ENCODE measurements around the gene MAML2.

Gene MAML2

DNA sequence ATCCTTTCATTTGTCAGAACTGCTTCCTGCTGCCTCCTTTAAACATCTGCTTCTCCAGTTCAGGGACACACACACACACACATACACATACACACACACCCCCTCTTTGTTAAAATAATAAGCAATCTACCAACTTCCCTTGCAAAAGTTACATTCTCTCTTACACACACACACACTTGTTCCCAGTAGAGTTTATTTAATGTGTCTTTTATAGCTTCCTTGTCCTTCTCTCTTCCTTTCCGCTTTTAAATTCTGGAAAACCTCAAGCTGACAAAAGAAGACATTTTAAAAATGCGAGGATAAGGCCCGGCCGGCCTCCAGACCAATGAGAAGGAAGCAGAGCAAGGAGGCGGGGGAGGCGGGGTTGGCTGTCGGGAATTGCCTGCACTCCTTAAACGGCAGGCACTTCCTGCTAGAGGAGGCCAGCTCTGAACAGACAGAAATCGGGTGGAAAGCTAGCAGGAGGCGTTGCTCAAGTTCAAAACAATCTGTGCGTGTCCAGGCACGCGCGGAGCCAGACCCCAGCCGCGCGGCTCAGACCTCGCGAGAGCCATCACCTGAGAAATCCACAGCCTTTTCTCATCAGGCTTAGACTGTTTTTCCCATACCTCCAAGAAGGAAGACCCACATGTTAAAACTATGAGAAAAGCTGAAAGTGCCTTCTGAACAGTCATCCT is 99.9 kb downstream of the MAML2 start:
- in situ Hi-C loops (cut with MboI; ENCODE audit: low sequenced_read_pairs): no loop called here

- in situ Hi-C loops (cut with MboI; ENCODE audit: low sequenced_read_pairs): no loop called here
Measured at GRCh38 chr11:96242191-96242847, 100.7 kb downstream of the MAML2 start.

DNA sequence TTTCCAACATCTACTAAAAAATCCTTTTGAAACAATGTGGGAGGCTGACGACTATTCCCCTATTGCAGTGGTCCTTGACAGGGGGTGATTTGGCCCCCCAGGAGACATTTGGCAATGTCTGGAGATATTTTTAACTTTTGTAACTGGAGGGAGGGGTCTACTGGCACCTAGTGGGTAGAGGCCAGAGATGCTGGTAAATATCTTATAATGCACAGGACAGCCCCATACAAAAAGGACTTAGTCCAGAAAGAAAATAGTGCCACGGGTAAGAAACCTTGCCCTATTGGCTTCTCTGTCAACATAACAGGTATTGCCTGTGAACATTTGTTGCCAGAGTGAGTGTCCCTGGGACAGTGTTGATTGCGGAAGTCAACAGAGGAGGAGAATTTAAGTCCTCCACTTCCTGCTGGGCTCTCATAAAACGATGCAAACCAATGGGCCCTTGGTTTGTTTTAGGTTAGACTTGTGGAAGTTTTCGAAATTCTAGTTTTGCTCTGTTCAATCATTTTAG is 101.6 kb downstream of the MAML2 start:
- in situ Hi-C loops (cut with MboI; ENCODE audit: low sequenced_read_pairs): no loop called here

DNA sequence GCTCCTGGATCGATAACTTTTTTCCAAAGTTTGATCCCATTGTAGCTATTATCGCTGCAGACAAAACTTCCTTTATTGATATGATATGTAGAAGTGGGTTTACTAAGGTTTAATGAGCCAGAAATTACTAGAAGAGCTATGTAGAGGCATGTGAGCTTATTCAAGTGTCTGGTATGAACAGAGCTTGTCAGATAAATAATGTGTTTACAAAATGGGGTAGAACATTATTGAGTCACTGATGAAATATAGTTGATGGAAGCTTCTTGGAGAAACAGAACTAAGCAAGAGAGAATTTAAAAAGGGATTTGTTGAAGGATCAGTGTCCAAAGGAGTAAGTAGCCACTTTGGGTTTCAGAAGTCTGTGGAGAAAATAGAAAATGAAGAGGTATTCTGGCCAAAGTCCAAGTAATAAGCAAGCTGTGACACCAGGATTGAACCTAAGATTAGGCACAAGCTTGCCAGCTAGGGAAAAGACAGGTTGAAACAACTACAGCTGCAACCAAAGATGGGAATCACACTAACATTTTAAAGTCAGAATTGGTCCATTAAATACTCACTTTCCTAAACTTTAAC is 104.3 kb downstream of the MAML2 start:
- in situ Hi-C loops (cut with MboI; ENCODE audit: low sequenced_read_pairs): no loop called here

- in situ Hi-C loops (cut with MboI; ENCODE audit: low sequenced_read_pairs): no loop called here
Measured at GRCh38 chr11:96237766-96238266, 105.2 kb downstream of the MAML2 start.

GRCh38 chr11:96235751-96236150 is 107.2 kb downstream of the MAML2 start:
- in situ Hi-C loops (cut with MboI; ENCODE audit: low sequenced_read_pairs): no loop called here

GRCh38 chr11:96234866-96235441 is 108.0 kb downstream of the MAML2 start:
- in situ Hi-C loops (cut with MboI; ENCODE audit: low sequenced_read_pairs): no loop called here

- in situ Hi-C loops (cut with MboI; ENCODE audit: low sequenced_read_pairs): no loop called here
Measured at GRCh38 chr11:96232132-96232531, 110.9 kb downstream of the MAML2 start.

- in situ Hi-C loops (cut with MboI; ENCODE audit: low sequenced_read_pairs): no loop called here
Measured at GRCh38 chr11:96230686-96231085, 112.3 kb downstream of the MAML2 start.

DNA sequence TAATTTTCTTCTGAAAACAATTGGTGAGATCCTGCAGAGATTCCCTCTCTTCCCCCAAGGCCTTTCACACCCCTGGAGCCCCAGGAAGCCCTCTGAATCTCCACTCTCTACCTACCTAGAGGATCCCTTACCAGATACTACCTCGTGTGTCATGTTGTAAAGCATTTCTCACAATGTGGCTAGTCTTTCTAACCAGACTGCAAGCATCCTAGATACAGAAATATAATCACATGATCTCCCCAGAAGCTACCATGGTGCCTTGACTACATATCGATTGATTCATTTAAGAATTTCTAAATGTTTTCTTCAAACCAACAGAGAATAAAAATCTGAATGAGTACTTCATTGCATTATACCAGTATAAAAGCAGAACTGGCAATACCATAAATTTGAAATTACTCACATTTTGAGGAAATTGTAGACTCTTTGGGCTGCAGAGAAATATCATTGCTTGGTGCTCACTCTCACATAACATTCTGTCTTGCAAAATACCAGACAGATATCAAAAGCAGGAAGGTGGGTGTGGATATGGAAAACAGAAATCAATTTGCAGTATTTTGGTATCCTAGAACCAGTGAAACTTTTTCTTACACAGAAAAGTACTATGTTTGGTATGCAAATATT is 113.5 kb downstream of the MAML2 start:
- in situ Hi-C loops (cut with MboI; ENCODE audit: low sequenced_read_pairs): no loop called here

GRCh38 chr11:96228910-96229309 is 114.1 kb downstream of the MAML2 start:
- in situ Hi-C loops (cut with MboI; ENCODE audit: low sequenced_read_pairs): no loop called here

DNA sequence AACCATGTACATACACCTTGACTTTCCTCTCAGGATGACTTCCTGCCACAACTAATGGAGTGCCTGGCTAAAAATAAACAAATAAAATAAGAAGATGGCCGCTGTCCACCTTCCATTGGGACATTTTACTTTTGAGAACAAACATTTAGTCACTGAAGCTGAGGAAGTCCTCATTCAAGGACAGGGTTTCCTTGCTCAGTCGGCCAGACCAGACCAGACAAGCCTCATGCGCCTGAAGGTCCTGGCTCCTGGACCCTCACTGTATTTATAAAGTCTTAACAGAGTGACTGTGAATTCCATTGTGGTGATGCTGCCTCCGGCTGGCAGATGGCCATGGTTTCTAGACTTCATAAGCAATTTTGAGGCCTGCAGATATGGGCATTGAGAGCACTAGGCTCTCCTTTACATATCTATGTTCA is 114.5 kb downstream of the MAML2 start:
- in situ Hi-C loops (cut with MboI; ENCODE audit: low sequenced_read_pairs): no loop called here

DNA sequence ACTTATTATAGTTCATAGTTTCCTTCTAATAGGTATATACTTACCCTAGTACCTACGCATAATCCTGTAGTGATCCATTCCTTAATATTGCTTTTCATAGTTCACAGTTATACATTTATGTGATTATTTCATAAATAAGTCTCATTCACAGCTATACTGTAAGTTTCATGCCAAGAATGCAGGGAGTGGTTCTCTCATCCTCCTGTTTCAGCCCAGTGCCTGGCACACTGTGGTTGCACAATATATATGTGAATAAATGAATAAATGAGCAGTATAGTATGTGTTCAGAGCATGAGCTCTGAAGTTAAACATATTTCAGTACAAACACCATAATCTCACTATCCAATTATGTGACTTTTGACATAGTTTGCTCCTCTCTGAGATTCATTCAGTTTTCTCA is 115.8 kb downstream of the MAML2 start:
- in situ Hi-C loops (cut with MboI; ENCODE audit: low sequenced_read_pairs): no loop called here

DNA sequence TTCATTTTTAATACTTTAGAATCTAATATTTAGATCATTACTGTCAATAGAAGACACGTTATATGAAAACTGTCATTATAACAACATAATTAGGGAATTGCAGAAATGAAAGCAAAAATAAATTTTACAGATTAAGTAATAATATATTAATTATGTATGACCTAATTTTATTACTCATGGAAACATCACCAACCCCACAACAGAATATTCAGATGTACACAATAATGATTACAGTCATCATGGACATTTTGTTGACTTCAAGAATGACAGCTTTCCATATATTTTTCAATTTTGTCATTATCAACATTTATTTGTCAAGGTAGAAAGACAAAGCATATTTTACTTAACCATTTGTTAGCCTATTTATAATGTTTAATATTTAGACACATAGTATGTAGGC is 119.9 kb downstream of the MAML2 start:
- in situ Hi-C loops (cut with MboI; ENCODE audit: low sequenced_read_pairs): no loop called here

DNA sequence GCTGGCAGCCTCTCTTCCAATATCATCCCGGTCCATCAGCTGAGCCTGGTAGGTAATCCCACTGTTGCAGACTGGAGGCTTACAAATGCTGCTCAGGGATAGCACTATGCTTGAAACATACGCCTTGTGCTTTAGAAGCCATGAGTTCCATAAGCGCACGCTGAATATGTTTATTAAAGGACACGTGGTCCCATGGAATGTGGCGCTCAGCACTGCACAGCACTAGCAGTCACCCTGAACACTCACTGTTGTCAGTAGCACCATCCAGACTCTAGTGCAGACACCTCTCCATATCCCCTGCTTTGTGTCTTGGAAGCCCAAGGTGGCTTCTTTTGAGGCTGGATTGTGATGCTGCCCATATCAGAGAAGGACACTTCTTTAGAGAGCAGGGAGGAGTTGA is 120.9 kb downstream of the MAML2 start:
- in situ Hi-C loops (cut with MboI; ENCODE audit: low sequenced_read_pairs): no loop called here

DNA sequence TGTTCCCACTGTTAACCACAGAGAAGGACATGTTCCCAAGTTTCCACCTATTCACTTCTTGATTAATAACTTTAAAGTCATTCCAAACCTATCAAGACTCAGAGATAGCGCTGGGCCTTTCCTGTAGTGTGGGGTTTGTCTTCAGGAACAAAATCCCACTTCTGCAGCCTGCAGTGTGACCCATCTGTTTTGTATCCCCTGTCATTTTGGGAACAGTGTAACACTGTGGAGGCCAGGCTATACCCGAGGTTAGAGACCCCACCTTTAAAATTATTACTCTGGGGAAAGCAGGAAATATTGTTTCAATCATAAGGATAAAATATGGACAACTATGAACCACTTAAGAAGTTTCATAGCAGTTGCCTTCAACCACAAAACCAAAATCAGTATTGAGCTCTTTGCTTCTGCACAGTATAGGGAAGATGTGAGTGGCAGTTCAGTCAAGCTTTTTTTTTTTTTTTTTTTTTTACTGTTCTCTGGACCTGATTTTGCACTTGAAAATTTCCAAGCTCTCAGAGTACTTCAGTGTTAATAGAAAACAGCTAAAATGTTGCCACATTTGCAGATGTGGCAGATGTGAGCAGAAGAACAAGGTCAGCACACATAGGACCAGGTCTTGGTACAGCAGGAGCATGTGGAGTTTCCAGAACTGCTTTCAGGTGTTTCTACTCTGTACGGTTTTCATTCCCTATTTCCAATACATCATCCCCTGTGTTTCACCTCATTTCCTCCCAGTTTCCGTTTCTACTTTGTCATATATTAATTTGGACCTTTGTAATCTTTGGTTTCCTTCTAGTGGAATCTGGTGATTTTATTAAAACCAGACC is 121.5 kb downstream of the MAML2 start:
- in situ Hi-C loops (cut with MboI; ENCODE audit: low sequenced_read_pairs): no loop called here

DNA sequence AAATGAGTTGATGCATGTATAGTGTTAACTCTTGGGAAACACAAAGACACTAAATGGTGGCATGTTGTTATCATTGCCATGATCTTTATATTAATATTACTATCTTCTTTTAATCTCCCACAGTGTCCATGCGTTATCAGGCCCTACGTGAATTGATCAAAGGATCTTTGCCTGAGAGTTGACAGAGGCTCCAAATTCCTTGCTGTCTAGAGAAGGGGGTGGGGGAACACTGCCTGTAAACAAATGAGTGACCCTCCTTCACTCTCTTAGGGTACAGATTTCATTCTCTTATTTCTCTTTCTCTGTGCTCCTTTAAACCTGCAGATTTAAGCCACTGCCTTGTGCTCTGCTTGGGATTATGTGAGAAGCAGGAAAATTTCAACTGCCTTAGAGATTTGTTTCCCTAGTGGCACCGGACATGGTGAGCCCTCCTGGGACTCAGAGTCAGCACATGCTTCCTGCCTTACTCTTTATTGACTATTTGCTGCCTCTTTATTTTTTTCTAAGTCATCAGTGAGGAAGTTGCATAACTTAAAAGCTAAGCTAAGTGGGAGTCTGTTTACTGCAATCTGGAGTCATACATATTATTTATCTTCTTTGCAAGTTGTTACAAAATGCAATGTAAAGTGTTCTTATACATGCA is 122.9 kb downstream of the MAML2 start:
- in situ Hi-C loops (cut with MboI; ENCODE audit: low sequenced_read_pairs): no loop called here

- in situ Hi-C loops (cut with MboI; ENCODE audit: low sequenced_read_pairs): no loop called here
Measured at GRCh38 chr11:96218901-96219300, 124.1 kb downstream of the MAML2 start.

GRCh38 chr11:96218006-96218405 is 125.0 kb downstream of the MAML2 start:
- in situ Hi-C loops (cut with MboI; ENCODE audit: low sequenced_read_pairs): no loop called here

DNA sequence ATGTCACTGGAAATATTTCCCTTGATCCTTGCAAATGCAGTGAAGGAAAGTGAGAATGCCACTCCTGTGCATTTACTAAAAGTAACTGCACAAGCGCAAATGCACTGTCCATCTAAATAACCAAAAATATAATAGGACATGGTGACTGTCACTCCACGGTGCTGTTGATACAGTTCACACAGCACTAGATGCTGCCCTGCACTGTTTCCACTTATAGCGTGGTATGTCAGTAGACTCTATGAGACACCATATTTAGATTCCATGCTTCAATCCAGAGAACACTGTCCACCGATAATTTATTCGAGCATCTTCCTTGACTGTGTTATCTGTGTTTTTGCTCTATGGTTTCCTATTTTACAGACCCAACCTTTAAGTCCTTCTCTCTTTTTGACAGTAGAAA is 125.8 kb downstream of the MAML2 start:
- in situ Hi-C loops (cut with MboI; ENCODE audit: low sequenced_read_pairs): no loop called here

Measured in HL-60/S4 treated with phorbol 12-myristate 13-acetate at 8.2 ng/mL for 4 days and 3 days (cell line).